Lung (tissue), 12 donors: ENCODE data around the gene KANK4. TPM values are rescaled to one million over a fixed set of nuclear protein-coding genes. Genes with fewer than 3 reads are reported as not detected.
A peak's percentile ranks its signal among the peaks of the same experiment; 100 is the strongest.
"Not testable (repeated sequence)": the region's sequence is repeated elsewhere in the genome, so short reads cannot be mapped to it uniquely, and the experiment has no call there.

ENCODE experiments used
- ATAC-seq: fragments of 200-7000 bp; cut with Tn5 transposase; one replicate; pipeline ENCODE4 v1.9.1; 2020; ENCODE audit warnings: moderate number of reproducible peaks; ENCODE audit not compliant: insufficient read depth, low FRiP score
- DNase-seq, 3 donors: peaks; one replicate each; pipeline ENCODE4 v3.0.0-alpha.2; 2013 to 2017
- H3K27ac ChIP-seq, 2 donors: one replicate each; pipeline ENCODE4 v1.5.1; 2013; ENCODE audit warnings: mild to moderate bottlenecking in 2 of 2, moderate library complexity in 2 of 2, control low read depth in 1 of 2, inconsistent platforms in 1 of 2, low read depth in 1 of 2, low read length in 1 of 2
- H3K27me3 ChIP-seq, 3 donors: one replicate each; pipeline ENCODE4 v1.5.1; 2013; ENCODE audit warnings: low read length in 2 of 3; ENCODE audit not compliant: control insufficient read depth in 3 of 3, insufficient read depth in 3 of 3
- H3K36me3 ChIP-seq, 4 donors: one replicate each; pipeline ENCODE4 v1.5.1; 2013; ENCODE audit warnings: low read length in 4 of 4, mild to moderate bottlenecking in 1 of 4, moderate library complexity in 1 of 4; ENCODE audit not compliant: control insufficient read depth in 4 of 4, insufficient read depth in 4 of 4
- H3K4me1 ChIP-seq, 5 donors: one replicate each; pipeline ENCODE4 v1.5.1; 2013; ENCODE audit warnings: low read length in 5 of 5, mild to moderate bottlenecking in 2 of 5, moderate library complexity in 1 of 5; ENCODE audit not compliant: control insufficient read depth in 5 of 5, insufficient read depth in 5 of 5
- H3K4me3 ChIP-seq: one replicate; pipeline ENCODE4 v1.5.1; 2013; ENCODE audit warnings: mild to moderate bottlenecking, control low read depth, moderate library complexity
- H3K9ac ChIP-seq, 2 donors: one replicate each; pipeline ENCODE4 v1.5.1; 2013; ENCODE audit warnings: low read length in 2 of 2, control low read depth in 1 of 2; ENCODE audit not compliant: insufficient read depth in 1 of 2
- H3K9me3 ChIP-seq, 4 donors: one replicate each; pipeline ENCODE4 v1.5.1; 2013; ENCODE audit warnings: low read length in 3 of 4, mild to moderate bottlenecking in 1 of 4, moderate library complexity in 1 of 4; ENCODE audit not compliant: control insufficient read depth in 4 of 4, insufficient read depth in 3 of 4
- CTCF ChIP-seq: IDR thresholded peaks from 2 replicates; pipeline ENCODE4 v1.5.1; 2012; ENCODE audit warnings: mild to moderate bottlenecking; ENCODE audit errors: control extremely low read depth, extremely low read depth
- WGBS, 2 donors: extraction: QIAGEN DNeasy Blood & Tissue Kit; methylation state at CpG; one replicate each; pipeline ENCODE4 v1.1.7; 2013; 5-methylcytosine and 5-hydroxymethylcytosine counted together
- polyA plus RNA-seq, 2 donors: library from polyadenylated mRNA; stranded (reverse); fragments of 200-250 nt; gene quantifications; one replicate each; pipeline ENCODE4 v1.2.1, GENCODE V29; 2013
- total RNA-seq, 2 donors: library from RNA; depleted of rRNA in 1 of 2; stranded (reverse); fragments of >200 nt in 1 of 2; gene quantifications; one replicate each; pipeline ENCODE4 v1.2.1, GENCODE V29; 2014 to 2021
- donor health status: control.
- donor health status: control.
- donor health status: Bipolar disorder and iron deficiency.
- donor health status: healthy.
- donor health status: DM: yes; HTN: yes; CAD: no.

The KANK4 gene
- total and polyA plus RNA-seq, 4 donors: 0.10 to 11.4 (median 0.99) TPM

DNA sequence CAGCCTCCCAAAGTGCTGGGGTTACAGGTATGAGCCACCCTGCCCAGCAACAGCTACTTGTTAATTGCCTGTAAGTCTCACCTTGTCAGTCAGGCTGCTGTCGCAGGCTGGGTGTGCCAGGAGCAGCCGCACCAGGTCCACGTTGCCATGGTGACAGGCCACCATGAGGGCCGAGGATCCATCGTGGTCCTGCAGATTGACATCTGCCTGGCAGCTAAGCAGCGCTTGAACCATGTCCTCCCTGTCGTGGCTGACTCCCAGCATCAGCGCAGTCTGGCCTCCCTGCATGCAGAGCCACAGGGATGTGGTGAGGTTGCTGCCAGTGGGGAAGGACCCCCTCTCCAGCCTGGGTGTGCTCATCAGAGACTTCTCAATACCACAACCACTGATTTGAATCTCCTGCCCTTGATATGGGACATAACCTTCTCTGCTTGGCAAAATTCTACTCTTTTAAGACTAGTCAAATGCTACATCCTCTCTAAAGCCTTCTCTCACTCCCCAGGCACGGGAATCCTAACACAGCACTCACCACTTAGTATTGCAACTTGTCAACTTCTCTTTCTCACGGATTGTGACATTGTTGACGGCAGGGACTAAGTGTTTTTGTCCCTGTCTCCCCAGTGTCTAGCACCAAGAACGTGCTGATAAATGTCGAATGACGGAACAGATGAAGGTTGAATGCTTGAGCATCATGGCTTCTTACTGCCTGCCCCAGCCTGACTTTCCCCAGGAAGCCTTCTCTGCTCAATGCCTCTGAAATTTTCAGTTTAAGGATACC lies 71.7 kb downstream of the KANK4 start:
- Histone ChIP-seq H3K4me1 (no peaks in the 10 kb centered on the region), H3K27ac (no peak overlapping the region), H3K4me3 (no peak overlapping the region), H3K9me3 (peaks cover 0 to 1% (median 0%) of the 10 kb centered on the region in 4 donors), H3K27me3 (no peaks in the 10 kb centered on the region), H3K9ac (no peak overlapping the region), H3K36me3 (peaks cover 0 to 6% (median 0%) of the 10 kb centered on the region in 4 donors)
- ATAC-seq: no peak
- 68 to 73% methylated on average over 14 of the region's 14 CpGs for WGBS, 2 donors
- DNase-seq: no peak
- TF ChIP-seq CTCF: no peak

DNA sequence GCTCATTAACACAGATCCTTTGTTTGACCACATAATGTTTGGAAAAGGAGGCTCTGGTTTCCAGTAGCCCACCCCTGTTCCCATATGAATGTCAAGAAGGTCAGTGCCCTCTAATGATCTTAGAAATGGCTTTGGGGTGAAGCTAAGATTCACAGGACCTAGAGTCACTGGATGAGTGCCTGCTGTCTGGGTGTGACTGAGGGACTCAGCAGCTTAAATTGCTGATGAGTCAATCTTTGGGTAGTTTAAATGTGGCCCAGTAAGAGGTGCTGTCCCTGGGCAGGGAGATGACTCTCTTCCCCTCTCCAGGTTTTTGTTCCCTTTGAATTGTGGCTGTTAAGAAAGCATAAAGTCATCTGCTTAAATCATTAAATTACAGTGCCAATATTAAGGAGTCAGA lies 74.0 kb downstream of the KANK4 start:
- Histone ChIP-seq H3K27me3 (no peaks in the 10 kb centered on the region), H3K27ac (no peak overlapping the region), H3K4me3 (no peak overlapping the region), H3K9ac (no peak overlapping the region), H3K4me1 (peaks cover 0 to 14% (median 2%) of the 10 kb centered on the region in 5 donors), H3K9me3 (peaks cover 0 to 1% (median 0%) of the 10 kb centered on the region in 4 donors), H3K36me3 (peaks cover 0 to 6% (median 0%) of the 10 kb centered on the region in 4 donors)
- TF ChIP-seq CTCF: no peak
- DNase-seq (no peak), ATAC-seq (no peak)

GRCh38 chr1:62244380-62244779 lies 74.9 kb downstream of the KANK4 start:
- ATAC-seq, H3K4me3 ChIP-seq, H3K9ac ChIP-seq, H3K27ac ChIP-seq, H3K27me3 ChIP-seq, DNase-seq, H3K36me3 ChIP-seq, H3K9me3 ChIP-seq: not testable (repeated sequence)
- WGBS, 2 donors: 89 to 100% methylated on average over 3 of the region's 3 CpGs
- H3K4me1 ChIP-seq: peaks cover 0 to 14% (median 2%) of the 10 kb centered on the region in 5 donors

- WGBS, 2 donors: 47 to 69% methylated on average over 12 of the region's 12 CpGs
- peak overlapping the region in 1 of 2 donors; percentile 39 for H3K9ac ChIP-seq
- peaks cover 0 to 1% (median 0%) of the 10 kb centered on the region in 4 donors for H3K9me3 ChIP-seq
- DNase-seq (peak; percentile 50 to 58 (median 56)), ATAC-seq (no peak)
- H3K36me3 ChIP-seq: peaks cover 0 to 6% (median 0%) of the 10 kb centered on the region in 4 donors
- no peaks in the 10 kb centered on the region for H3K27me3 ChIP-seq
- H3K27ac ChIP-seq: no peak overlapping the region
- peaks cover 0 to 14% (median 2%) of the 10 kb centered on the region in 5 donors for H3K4me1 ChIP-seq
- H3K4me3 ChIP-seq: no peak overlapping the region
- no peak for TF ChIP-seq CTCF
These were observed 77.7 kb downstream of the KANK4 start for GRCh38 chr1:62241371-62242131.
